Spleen (tissue), 7 donors: Measurements from ENCODE around the gene OSBPL9.

Experiments used
- POLR2A ChIP-seq, 3 donors: fragments of 450-650 bp; IDR thresholded peaks; one replicate each; pipeline ENCODE4 v1.5.1; 2017; ENCODE audit warnings: antibody characterized with exemption in 3 of 3, mild to moderate bottlenecking in 1 of 3
- TF ChIP-seq, protein P1 (sequence below), 11 experiments: fragments of 200-600 bp in 7 of 11; fragments of 450-650 bp in 4 of 11; sonication (generic) in 4 of 11; IDR thresholded peaks in 8 of 11; conservative IDR thresholded peaks in 3 of 11; 1 replicate in 7 of 11; 2 replicates in 4 of 11; pipeline versions ENCODE4 v1.4.0 to v1.8.0; 2016 to 2021; ENCODE audit warnings: antibody characterized with exemption in 11 of 11, inconsistent platforms in 4 of 11, mild to moderate bottlenecking in 1 of 11
- donor health status: DM: no; HTN: no; CAD: no; lungs with moderate emphysema.
- donor health status: DM: no; HTN: no; CAD: no.
- donor health status: DM: no; HTN: no; CAD: no.

DNA sequence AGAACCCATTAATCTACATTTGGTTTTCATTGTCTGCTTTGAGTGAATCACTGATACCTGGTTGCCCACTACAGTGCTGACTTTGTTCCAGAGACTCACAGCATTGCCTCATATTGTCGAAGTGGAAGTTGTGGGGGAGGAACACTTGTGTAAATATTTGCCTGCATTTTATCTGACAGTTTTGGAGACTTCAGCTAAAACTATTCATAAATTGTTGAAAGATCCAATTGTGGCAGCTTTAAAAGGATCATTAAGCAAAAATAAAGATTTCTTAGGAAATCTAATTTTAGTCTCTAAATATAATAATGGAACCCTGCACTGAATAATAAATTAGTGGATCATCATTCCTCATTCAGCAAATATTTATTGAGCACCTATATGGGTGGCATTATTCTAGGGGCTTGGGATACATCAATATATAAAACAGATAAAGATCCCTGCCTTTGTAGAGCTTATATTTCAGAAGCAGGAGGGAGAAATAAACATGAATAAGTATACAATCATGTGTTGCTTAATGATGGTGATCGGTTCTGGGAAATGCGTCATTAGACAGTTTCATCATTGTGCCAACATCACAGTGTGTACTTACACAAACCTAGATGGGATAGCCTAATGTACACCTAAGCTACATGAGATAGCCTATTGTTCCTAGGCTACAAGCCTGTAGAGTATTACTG lies 73.5 kb downstream of the OSBPL9 start:
- TF ChIP-seq, protein P1, sequence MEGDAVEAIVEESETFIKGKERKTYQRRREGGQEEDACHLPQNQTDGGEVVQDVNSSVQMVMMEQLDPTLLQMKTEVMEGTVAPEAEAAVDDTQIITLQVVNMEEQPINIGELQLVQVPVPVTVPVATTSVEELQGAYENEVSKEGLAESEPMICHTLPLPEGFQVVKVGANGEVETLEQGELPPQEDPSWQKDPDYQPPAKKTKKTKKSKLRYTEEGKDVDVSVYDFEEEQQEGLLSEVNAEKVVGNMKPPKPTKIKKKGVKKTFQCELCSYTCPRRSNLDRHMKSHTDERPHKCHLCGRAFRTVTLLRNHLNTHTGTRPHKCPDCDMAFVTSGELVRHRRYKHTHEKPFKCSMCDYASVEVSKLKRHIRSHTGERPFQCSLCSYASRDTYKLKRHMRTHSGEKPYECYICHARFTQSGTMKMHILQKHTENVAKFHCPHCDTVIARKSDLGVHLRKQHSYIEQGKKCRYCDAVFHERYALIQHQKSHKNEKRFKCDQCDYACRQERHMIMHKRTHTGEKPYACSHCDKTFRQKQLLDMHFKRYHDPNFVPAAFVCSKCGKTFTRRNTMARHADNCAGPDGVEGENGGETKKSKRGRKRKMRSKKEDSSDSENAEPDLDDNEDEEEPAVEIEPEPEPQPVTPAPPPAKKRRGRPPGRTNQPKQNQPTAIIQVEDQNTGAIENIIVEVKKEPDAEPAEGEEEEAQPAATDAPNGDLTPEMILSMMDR (IDR thresholded peaks at IDR 0.05 in 8 of 11, conservative IDR thresholded peaks at IDR 0.05 in 3 of 11), result no peak
- no peak for TF ChIP-seq POLR2A (IDR thresholded peaks at IDR 0.05)
